Thyroid gland (tissue), 4 donors: Measurements from ENCODE around the gene ST14.

Experiments used
- POLR2A ChIP-seq, 2 donors: fragments of 450-650 bp; IDR thresholded peaks; one replicate each; pipeline ENCODE4 v1.6.1; 2017; ENCODE audit warnings: antibody characterized with exemption in 2 of 2, mild to moderate bottlenecking in 2 of 2, moderate library complexity in 1 of 2
- TF ChIP-seq, protein P1 (sequence below), 6 experiments: fragments of 200-600 bp in 3 of 6; fragments of 450-650 bp in 3 of 6; sonication (generic) in 3 of 6; IDR thresholded peaks; one replicate each; pipeline ENCODE4 v1.5.1; 2016 to 2019; ENCODE audit warnings: antibody characterized with exemption in 6 of 6, mild to moderate bottlenecking in 2 of 6, inconsistent platforms in 1 of 6, moderate library complexity in 1 of 6

DNA sequence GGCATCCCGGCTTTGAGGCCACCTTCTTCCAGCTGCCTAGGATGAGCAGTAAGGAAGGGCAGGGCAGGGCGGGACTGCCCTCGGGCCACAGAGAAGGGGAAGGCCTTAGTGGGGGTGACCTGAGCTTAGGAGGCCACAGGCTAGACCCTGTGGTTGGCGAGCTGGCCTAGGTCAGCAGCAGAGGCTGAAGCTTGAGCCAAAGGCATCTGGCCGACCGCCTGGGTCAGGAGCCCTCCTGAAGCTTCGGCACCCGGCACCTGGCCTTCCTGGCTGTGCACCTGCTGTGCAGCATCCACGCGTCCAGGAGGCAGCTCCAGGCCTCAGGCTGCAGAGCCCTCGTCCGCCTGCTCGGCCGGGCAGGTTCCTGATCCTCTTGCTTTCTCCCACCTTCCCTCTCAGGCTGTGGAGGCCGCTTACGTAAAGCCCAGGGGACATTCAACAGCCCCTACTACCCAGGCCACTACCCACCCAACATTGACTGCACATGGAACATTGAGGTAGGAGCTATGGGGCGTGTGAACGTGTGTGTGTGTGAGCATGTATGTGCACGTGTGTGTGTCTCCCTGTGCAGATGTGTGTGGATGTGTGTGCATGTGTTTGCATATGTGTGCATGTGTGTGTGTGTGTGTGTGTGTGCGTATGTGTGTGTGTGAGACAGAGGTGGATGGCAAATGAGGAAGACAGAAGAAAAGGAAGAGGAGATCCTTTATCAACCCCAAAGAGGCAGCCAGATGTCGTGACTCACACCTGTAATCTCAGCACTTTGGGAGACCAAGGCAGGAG is 34.9 kb downstream of the ST14 start:
- TF ChIP-seq, protein P1, sequence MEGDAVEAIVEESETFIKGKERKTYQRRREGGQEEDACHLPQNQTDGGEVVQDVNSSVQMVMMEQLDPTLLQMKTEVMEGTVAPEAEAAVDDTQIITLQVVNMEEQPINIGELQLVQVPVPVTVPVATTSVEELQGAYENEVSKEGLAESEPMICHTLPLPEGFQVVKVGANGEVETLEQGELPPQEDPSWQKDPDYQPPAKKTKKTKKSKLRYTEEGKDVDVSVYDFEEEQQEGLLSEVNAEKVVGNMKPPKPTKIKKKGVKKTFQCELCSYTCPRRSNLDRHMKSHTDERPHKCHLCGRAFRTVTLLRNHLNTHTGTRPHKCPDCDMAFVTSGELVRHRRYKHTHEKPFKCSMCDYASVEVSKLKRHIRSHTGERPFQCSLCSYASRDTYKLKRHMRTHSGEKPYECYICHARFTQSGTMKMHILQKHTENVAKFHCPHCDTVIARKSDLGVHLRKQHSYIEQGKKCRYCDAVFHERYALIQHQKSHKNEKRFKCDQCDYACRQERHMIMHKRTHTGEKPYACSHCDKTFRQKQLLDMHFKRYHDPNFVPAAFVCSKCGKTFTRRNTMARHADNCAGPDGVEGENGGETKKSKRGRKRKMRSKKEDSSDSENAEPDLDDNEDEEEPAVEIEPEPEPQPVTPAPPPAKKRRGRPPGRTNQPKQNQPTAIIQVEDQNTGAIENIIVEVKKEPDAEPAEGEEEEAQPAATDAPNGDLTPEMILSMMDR (IDR thresholded peaks at IDR 0.05): no peak
- TF ChIP-seq POLR2A (IDR thresholded peaks at IDR 0.05): no peak
